WTC11 (cell line): ENCODE data around the gene COL2A1. TPM values are rescaled to one million over a fixed set of nuclear protein-coding genes. Genes with fewer than 3 reads are reported as not detected.

Source experiments
- ATAC-seq: fragments of 200-7000 bp; cut with Tn5 transposase; 2 replicates; pipeline ENCODE4 v1.10.0; 2021; ENCODE audit warnings: mild to moderate bottlenecking, moderate library complexity
- CTCF ChIA-PET: fragments of 300-600 bp; sonication (Branson Sonifier 250); formaldehyde crosslinking; loops from one replicate; lab custom pipeline; 2021; ENCODE audit warnings: antibody characterized with exemption; lab: Charles Lee
- POLR2A ChIA-PET: fragments of 350-600 bp; sonication (Branson Sonifier 250); formaldehyde crosslinking; loops from one replicate; lab custom pipeline; 2021; ENCODE audit warnings: antibody characterized with exemption; lab: Charles Lee
- DNase-seq: peaks from one replicate; pipeline ENCODE4 v3.0.0; 2021; ENCODE audit warnings: low spot score
- H3K27ac Mint-ChIP-seq: 2 replicates; pipeline ENCODE4 v1.8.0; 2021; ENCODE audit warnings: mixed read lengths
- H3K27me3 Mint-ChIP-seq: 2 replicates; pipeline ENCODE4 v1.8.0; 2021; ENCODE audit warnings: low read depth, mild to moderate bottlenecking, moderate library complexity, mixed read lengths
- H3K36me3 Mint-ChIP-seq: 2 replicates; pipeline ENCODE4 v1.8.0; 2021; ENCODE audit warnings: mixed read lengths
- H3K4me1 Mint-ChIP-seq: 2 replicates; pipeline ENCODE4 v1.8.0; 2022; ENCODE audit warnings: mixed read lengths
- H3K4me3 Mint-ChIP-seq: 2 replicates; pipeline ENCODE4 v1.8.0; 2021; ENCODE audit warnings: mild to moderate bottlenecking, moderate library complexity, mixed read lengths
- H3K9me3 Mint-ChIP-seq: 2 replicates; pipeline ENCODE4 v1.8.0; 2021; ENCODE audit warnings: mixed read lengths
- ARID4B ChIP-seq: sonication (generic); formaldehyde crosslinking; IDR thresholded peaks from 2 replicates; pipeline ENCODE4 v1.8.0; 2023; ENCODE audit warnings: missing genetic modification reagents, mild to moderate bottlenecking, borderline replicate concordance
- FOXJ3 ChIP-seq: sonication (generic); formaldehyde crosslinking; IDR thresholded peaks from 2 replicates; pipeline ENCODE4 v1.9.0; 2021; ENCODE audit warnings: missing genetic modification reagents, mild to moderate bottlenecking, borderline replicate concordance
- GTF2I ChIP-seq: fragments of 250-450 bp; sonication (Bioruptor Pico); conservative IDR thresholded peaks from 2 replicates; pipeline ENCODE4 v1.4.0; 2021; ENCODE audit warnings: mild to moderate bottlenecking
- IRF1 ChIP-seq: sonication (generic); formaldehyde crosslinking; IDR thresholded peaks from 2 replicates; pipeline ENCODE4 v1.8.0; 2023; ENCODE audit warnings: missing genetic modification reagents
- IRF2 ChIP-seq: sonication (generic); formaldehyde crosslinking; IDR thresholded peaks from 2 replicates; pipeline ENCODE4 v1.8.0; 2022; ENCODE audit warnings: low read depth, missing genetic modification reagents, borderline replicate concordance
- KAT7 ChIP-seq: sonication (generic); formaldehyde crosslinking; IDR thresholded peaks from 2 replicates; pipeline ENCODE4 v1.8.1; 2023; ENCODE audit warnings: missing genetic modification reagents, mild to moderate bottlenecking, borderline replicate concordance
- NR1H2 ChIP-seq: sonication (generic); formaldehyde crosslinking; IDR thresholded peaks from 2 replicates; pipeline ENCODE4 v1.9.0; 2021; ENCODE audit warnings: mild to moderate bottlenecking, moderate library complexity, missing genetic modification reagents
- TCF7 ChIP-seq: sonication (generic); formaldehyde crosslinking; IDR thresholded peaks from 2 replicates; pipeline ENCODE4 v1.8.0; 2022; ENCODE audit warnings: mild to moderate bottlenecking, low read depth, missing genetic modification reagents, moderate library complexity
- TP53 ChIP-seq: sonication (generic); formaldehyde crosslinking; IDR thresholded peaks from 2 replicates; pipeline ENCODE4 v1.8.1; 2023; ENCODE audit warnings: mild to moderate bottlenecking, missing genetic modification reagents
- ZNF121 ChIP-seq: sonication (generic); formaldehyde crosslinking; IDR thresholded peaks from 2 replicates; pipeline ENCODE4 v1.8.0; 2023; ENCODE audit warnings: missing genetic modification reagents
- ZNF219 ChIP-seq: sonication (generic); formaldehyde crosslinking; IDR thresholded peaks from 2 replicates; pipeline ENCODE4 v1.8.0; 2023; ENCODE audit warnings: missing genetic modification reagents, mild to moderate bottlenecking, borderline replicate concordance
- ZNF416 ChIP-seq: fragments of 250-450 bp; sonication (Bioruptor Pico); IDR thresholded peaks from 2 replicates; pipeline ENCODE4 v1.9.0; 2021; ENCODE audit warnings: mild to moderate bottlenecking, inconsistent platforms
- ZNF423 ChIP-seq: fragments of 250-450 bp; sonication (Bioruptor Pico); IDR thresholded peaks from 2 replicates; pipeline ENCODE4 v2.1.2; 2022; ENCODE audit warnings: mild to moderate bottlenecking, moderate library complexity
- total RNA-seq: library from RNA; stranded (reverse); gene quantifications from 3 replicates; pipeline ENCODE4 v1.2.3, GENCODE V29; 2021
- TF ChIP-seq, protein P1 (sequence below): sonication (generic); formaldehyde crosslinking; IDR thresholded peaks from 2 replicates; pipeline ENCODE4 v1.8.0; 2022; ENCODE audit warnings: mild to moderate bottlenecking, missing genetic modification reagents
- TF ChIP-seq, protein P2 (sequence below): fragments of 200-600 bp; IDR thresholded peaks from 2 replicates; pipeline ENCODE4 v1.8.0; 2022; ENCODE audit warnings: antibody characterized with exemption
- TF ChIP-seq, protein P3 (sequence below): fragments of 250-450 bp; sonication (Bioruptor Pico); IDR thresholded peaks from 2 replicates; pipeline ENCODE4 v1.8.0; 2021; ENCODE audit warnings: mild to moderate bottlenecking
- TF ChIP-seq, protein P4 (sequence below): sonication (generic); formaldehyde crosslinking; IDR thresholded peaks from 2 replicates; pipeline ENCODE4 v1.8.1; 2023; ENCODE audit warnings: mild to moderate bottlenecking, missing genetic modification reagents
- TF ChIP-seq, protein P5 (sequence below): fragments of 250-450 bp; sonication (Bioruptor Pico); IDR thresholded peaks from 2 replicates; pipeline ENCODE4 v2.1.2; 2022; ENCODE audit warnings: mild to moderate bottlenecking, moderate library complexity

Gene COL2A1
- total RNA-seq, 1 experiment from 2014 or later, result 20.9 TPM

GRCh38 chr12:48005750-48006021 is 1.4 kb upstream of the COL2A1 start:
- POLR2A ChIA-PET, result interaction anchor here (0.9 kb wide), 1 partner anchor 101 kb away, joined by 3 read pairs; the partner anchor contains the start of gene VDR
- Mint-ChIP-seq H3K36me3 (no peaks in the 10 kb centered on the region), H3K4me3 (peak overlapping the region; percentile 79), H3K27me3 (peaks cover 100% of the 10 kb centered on the region), H3K9me3 (no peaks in the 10 kb centered on the region), H3K27ac (no peak overlapping the region), H3K4me1 (peaks cover 38% of the 10 kb centered on the region)
- DNase-seq (no peak), ATAC-seq (no peak)
- no peak for TF ChIP-seq KAT7 (CRISPR knock-in tag)
- TF ChIP-seq ZNF423 (CRISPR knock-in tag), result no peak
- TF ChIP-seq NR1H2 (CRISPR knock-in tag), result no peak
- TF ChIP-seq, protein P1, sequence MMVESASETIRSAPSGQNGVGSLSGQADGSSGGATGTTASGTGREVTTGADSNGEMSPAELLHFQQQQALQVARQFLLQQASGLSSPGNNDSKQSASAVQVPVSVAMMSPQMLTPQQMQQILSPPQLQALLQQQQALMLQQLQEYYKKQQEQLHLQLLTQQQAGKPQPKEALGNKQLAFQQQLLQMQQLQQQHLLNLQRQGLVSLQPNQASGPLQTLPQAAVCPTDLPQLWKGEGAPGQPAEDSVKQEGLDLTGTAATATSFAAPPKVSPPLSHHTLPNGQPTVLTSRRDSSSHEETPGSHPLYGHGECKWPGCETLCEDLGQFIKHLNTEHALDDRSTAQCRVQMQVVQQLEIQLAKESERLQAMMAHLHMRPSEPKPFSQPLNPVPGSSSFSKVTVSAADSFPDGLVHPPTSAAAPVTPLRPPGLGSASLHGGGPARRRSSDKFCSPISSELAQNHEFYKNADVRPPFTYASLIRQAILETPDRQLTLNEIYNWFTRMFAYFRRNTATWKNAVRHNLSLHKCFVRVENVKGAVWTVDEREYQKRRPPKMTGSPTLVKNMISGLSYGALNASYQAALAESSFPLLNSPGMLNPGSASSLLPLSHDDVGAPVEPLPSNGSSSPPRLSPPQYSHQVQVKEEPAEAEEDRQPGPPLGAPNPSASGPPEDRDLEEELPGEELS (CRISPR knock-in tag), result no peak
- no peak for TF ChIP-seq TCF7 (CRISPR knock-in tag)
- TF ChIP-seq ARID4B (CRISPR knock-in tag), result no peak
- TF ChIP-seq, protein P2, sequence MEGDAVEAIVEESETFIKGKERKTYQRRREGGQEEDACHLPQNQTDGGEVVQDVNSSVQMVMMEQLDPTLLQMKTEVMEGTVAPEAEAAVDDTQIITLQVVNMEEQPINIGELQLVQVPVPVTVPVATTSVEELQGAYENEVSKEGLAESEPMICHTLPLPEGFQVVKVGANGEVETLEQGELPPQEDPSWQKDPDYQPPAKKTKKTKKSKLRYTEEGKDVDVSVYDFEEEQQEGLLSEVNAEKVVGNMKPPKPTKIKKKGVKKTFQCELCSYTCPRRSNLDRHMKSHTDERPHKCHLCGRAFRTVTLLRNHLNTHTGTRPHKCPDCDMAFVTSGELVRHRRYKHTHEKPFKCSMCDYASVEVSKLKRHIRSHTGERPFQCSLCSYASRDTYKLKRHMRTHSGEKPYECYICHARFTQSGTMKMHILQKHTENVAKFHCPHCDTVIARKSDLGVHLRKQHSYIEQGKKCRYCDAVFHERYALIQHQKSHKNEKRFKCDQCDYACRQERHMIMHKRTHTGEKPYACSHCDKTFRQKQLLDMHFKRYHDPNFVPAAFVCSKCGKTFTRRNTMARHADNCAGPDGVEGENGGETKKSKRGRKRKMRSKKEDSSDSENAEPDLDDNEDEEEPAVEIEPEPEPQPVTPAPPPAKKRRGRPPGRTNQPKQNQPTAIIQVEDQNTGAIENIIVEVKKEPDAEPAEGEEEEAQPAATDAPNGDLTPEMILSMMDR, result no peak
- no peak for TF ChIP-seq TP53 (CRISPR knock-in tag)
- no peak for TF ChIP-seq FOXJ3
- TF ChIP-seq, protein P3, sequence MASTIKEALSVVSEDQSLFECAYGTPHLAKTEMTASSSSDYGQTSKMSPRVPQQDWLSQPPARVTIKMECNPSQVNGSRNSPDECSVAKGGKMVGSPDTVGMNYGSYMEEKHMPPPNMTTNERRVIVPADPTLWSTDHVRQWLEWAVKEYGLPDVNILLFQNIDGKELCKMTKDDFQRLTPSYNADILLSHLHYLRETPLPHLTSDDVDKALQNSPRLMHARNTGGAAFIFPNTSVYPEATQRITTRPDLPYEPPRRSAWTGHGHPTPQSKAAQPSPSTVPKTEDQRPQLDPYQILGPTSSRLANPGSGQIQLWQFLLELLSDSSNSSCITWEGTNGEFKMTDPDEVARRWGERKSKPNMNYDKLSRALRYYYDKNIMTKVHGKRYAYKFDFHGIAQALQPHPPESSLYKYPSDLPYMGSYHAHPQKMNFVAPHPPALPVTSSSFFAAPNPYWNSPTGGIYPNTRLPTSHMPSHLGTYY (CRISPR knock-in tag), result no peak
- TF ChIP-seq ZNF219, result no peak
- TF ChIP-seq, protein P4, sequence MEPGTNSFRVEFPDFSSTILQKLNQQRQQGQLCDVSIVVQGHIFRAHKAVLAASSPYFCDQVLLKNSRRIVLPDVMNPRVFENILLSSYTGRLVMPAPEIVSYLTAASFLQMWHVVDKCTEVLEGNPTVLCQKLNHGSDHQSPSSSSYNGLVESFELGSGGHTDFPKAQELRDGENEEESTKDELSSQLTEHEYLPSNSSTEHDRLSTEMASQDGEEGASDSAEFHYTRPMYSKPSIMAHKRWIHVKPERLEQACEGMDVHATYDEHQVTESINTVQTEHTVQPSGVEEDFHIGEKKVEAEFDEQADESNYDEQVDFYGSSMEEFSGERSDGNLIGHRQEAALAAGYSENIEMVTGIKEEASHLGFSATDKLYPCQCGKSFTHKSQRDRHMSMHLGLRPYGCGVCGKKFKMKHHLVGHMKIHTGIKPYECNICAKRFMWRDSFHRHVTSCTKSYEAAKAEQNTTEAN (CRISPR knock-in tag), result no peak
- TF ChIP-seq IRF1 (CRISPR knock-in tag), result no peak
- no peak for TF ChIP-seq ZNF121 (CRISPR knock-in tag)
- no peak for TF ChIP-seq IRF2 (CRISPR knock-in tag)
- TF ChIP-seq GTF2I (CRISPR knock-in tag), result no peak
- TF ChIP-seq ZNF416, result no peak
- TF ChIP-seq, protein P5, sequence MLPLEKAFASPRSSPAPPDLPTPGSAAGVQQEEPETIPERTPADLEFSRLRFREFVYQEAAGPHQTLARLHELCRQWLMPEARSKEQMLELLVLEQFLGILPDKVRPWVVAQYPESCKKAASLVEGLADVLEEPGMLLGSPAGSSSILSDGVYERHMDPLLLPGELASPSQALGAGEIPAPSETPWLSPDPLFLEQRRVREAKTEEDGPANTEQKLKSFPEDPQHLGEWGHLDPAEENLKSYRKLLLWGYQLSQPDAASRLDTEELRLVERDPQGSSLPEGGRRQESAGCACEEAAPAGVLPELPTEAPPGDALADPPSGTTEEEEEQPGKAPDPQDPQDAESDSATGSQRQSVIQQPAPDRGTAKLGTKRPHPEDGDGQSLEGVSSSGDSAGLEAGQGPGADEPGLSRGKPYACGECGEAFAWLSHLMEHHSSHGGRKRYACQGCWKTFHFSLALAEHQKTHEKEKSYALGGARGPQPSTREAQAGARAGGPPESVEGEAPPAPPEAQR (CRISPR knock-in tag), result no peak
- CTCF ChIA-PET, result interaction anchor here (0.6 to 4.0 kb wide), 10 partner anchors 11 to 192 kb away, joined by 3 to 18 read pairs (median 6); partner anchors contain the start of gene TMEM106C
